HepG2 (cell line): ENCODE results near the gene FCRLA. TPM values are rescaled to one million over a fixed set of nuclear protein-coding genes. Genes with fewer than 3 reads are reported as not detected.

Experiments used
- ATAC-seq: fragments of 200-7000 bp; cut with Tn5 transposase; 3 replicates; pipeline ENCODE4 v1.9.1; 2020; ENCODE audit warnings: mild to moderate bottlenecking, moderate library complexity
- BruUV-seq: library from RNA; stranded (reverse); fragments of 400-500 nt; replicated peaks from 2 replicates; lab custom pipeline; 2021; lab: Mats Ljungman, UMichigan
- CTCF ChIA-PET: fragments of 300-600 bp; formaldehyde crosslinking; extraction: SDS; loops from one replicate; lab custom pipeline; 2021; ENCODE audit warnings: low total read pairs, inconsistent platforms, low intra/inter-chr PET ratio; lab: Yijun Ruan, JAX
- POLR2A ChIA-PET: fragments of 350-600 bp; sonication (Branson Sonifier 250); formaldehyde crosslinking; loops from one replicate; lab custom pipeline; 2020; ENCODE audit warnings: antibody characterized with exemption, inconsistent platforms; lab: Yijun Ruan, JAX
- DNase-seq: peaks from one replicate; pipeline ENCODE4 v3.0.0-alpha.2; 2015; ENCODE audit warnings: low spot score
- FAIRE-seq: peaks from 3 replicates; lab custom pipeline; 2011; peaks lifted over from hg19 to GRCh38; lab: Jason Lieb, UNC
- H2AFZ ChIP-seq: one replicate; pipeline ENCODE4 v1.6.1; 2011; ENCODE audit warnings: low read length, inconsistent platforms
- H3K27ac ChIP-seq: fragments of 300-600 bp; 3 replicates; pipeline ENCODE4 v1.8.0; 2011; ENCODE audit warnings: mixed run types, mild to moderate bottlenecking, mixed read lengths, low read length, inconsistent platforms; ENCODE audit not compliant: insufficient read depth; ENCODE audit errors: extremely low read length
- H3K27me3 ChIP-seq, 2 experiments: fragments of 200-600 bp in 1 of 2; 2 replicates in 1 of 2; 3 replicates in 1 of 2; pipeline versions ENCODE4 v1.6.0 to v1.8.0; 2011; ENCODE audit warnings: low read length in 2 of 2, mild to moderate bottlenecking in 2 of 2, moderate library complexity in 2 of 2, inconsistent platforms in 1 of 2; ENCODE audit not compliant: insufficient read depth in 2 of 2, control insufficient read depth in 1 of 2
- H3K36me3 ChIP-seq, 2 experiments: fragments of 200-600 bp in 1 of 2; replicated peaks in 1 of 2; 2 replicates in 1 of 2; 3 replicates in 1 of 2; pipeline versions ENCODE4 v1.5.1 to v1.8.0; 2011; ENCODE audit warnings: low read length in 2 of 2, inconsistent platforms in 1 of 2; ENCODE audit not compliant: insufficient read depth in 2 of 2, control insufficient read depth in 1 of 2
- H3K4me1 ChIP-seq: 2 replicates; pipeline ENCODE4 v1.5.1; 2012; ENCODE audit warnings: low read length, inconsistent platforms; ENCODE audit not compliant: insufficient read depth
- H3K4me2 ChIP-seq: 2 replicates; pipeline ENCODE4 v1.6.0; 2011; ENCODE audit warnings: low read depth, low read length, inconsistent platforms
- H3K4me3 ChIP-seq, 3 experiments: fragments of 200-600 bp in 1 of 3; sonication (generic), shearing (Covaris generic) in 1 of 3; replicated peaks in 1 of 3; 2 replicates each; pipeline ENCODE4 v1.5.1; 2011 to 2016; ENCODE audit warnings: low read length in 3 of 3, inconsistent platforms in 2 of 3, low read depth in 2 of 3, mild to moderate bottlenecking in 2 of 3, control low read depth in 1 of 3, mixed read lengths in 1 of 3; ENCODE audit not compliant: insufficient read depth in 1 of 3
- H3K79me2 ChIP-seq: one replicate; pipeline ENCODE4 v1.6.1; 2011; ENCODE audit warnings: low read length, inconsistent platforms; ENCODE audit not compliant: insufficient read depth
- H3K9ac ChIP-seq: 2 replicates; pipeline ENCODE4 v1.6.0; 2011; ENCODE audit warnings: mild to moderate bottlenecking, low read depth, low read length, inconsistent platforms; ENCODE audit not compliant: insufficient read depth
- H3K9me3 ChIP-seq: 2 replicates; pipeline ENCODE4 v1.5.1; 2012; ENCODE audit warnings: mild to moderate bottlenecking, low read length
- H4K20me1 ChIP-seq: 2 replicates; pipeline ENCODE4 v1.6.0; 2011; ENCODE audit warnings: inconsistent platforms, mild to moderate bottlenecking, low read length, moderate library complexity; ENCODE audit not compliant: insufficient read depth
- E2F2 ChIP-seq: sonication (generic); formaldehyde crosslinking; IDR thresholded peaks from 2 replicates; pipeline ENCODE4 v1.4.0; 2020; ENCODE audit warnings: missing genetic modification reagents, borderline replicate concordance
- ELK4 ChIP-seq: sonication (generic); formaldehyde crosslinking; IDR thresholded peaks from 2 replicates; pipeline ENCODE4 v1.9.0; 2021; ENCODE audit warnings: missing genetic modification reagents, borderline replicate concordance
- GATAD1 ChIP-seq: IDR thresholded peaks from 2 replicates; pipeline ENCODE4 v1.6.1; 2016; ENCODE audit warnings: missing genetic modification reagents, missing compliant biosample characterization
- HOXA5 ChIP-seq: sonication (generic); formaldehyde crosslinking; IDR thresholded peaks from 2 replicates; pipeline ENCODE4 v1.4.0; 2020; ENCODE audit warnings: missing genetic modification reagents
- IRF2 ChIP-seq: IDR thresholded peaks from 2 replicates; pipeline ENCODE4 v1.6.1; 2018; ENCODE audit warnings: missing genetic modification reagents, missing compliant biosample characterization
- IRX3 ChIP-seq: sonication (generic); formaldehyde crosslinking; IDR thresholded peaks from 2 replicates; pipeline ENCODE4 v1.8.1; 2023; ENCODE audit warnings: mild to moderate bottlenecking, low read depth, missing genetic modification reagents, borderline replicate concordance
- JDP2 ChIP-seq: sonication (generic); formaldehyde crosslinking; IDR thresholded peaks from 2 replicates; pipeline ENCODE4 v1.8.1; 2022; ENCODE audit warnings: missing genetic modification reagents, borderline replicate concordance
- KAT8 ChIP-seq: IDR thresholded peaks from 2 replicates; pipeline ENCODE4 v1.6.1; 2016; ENCODE audit warnings: missing genetic modification reagents, missing compliant biosample characterization
- NFE2L1 ChIP-seq: sonication (generic); formaldehyde crosslinking; IDR thresholded peaks from 2 replicates; pipeline ENCODE4 v1.4.0; 2020; ENCODE audit warnings: missing genetic modification reagents, mild to moderate bottlenecking, borderline replicate concordance
- PRDM4 ChIP-seq: sonication (generic); formaldehyde crosslinking; IDR thresholded peaks from 2 replicates; pipeline ENCODE4 v1.9.0; 2021; ENCODE audit warnings: missing genetic modification reagents, borderline replicate concordance
- PTBP1 ChIP-seq: fragments of 200-400 bp; formaldehyde crosslinking; IDR thresholded peaks from 2 replicates; pipeline ENCODE4 v1.6.1; 2018; ENCODE audit warnings: low read length, low read depth; ENCODE audit not compliant: poor library complexity, severe bottlenecking
- SOX6 ChIP-seq, 2 experiments: fragments of 450-650 bp in 1 of 2; sonication (generic) in 1 of 2; formaldehyde crosslinking in 1 of 2; IDR thresholded peaks; 2 replicates each; pipeline versions ENCODE4 v1.4.0 to v1.6.1; 2017 to 2020; ENCODE audit warnings: antibody characterized with exemption in 1 of 2, mild to moderate bottlenecking in 1 of 2, missing genetic modification reagents in 1 of 2
- SP4 ChIP-seq: sonication (generic); formaldehyde crosslinking; IDR thresholded peaks from 2 replicates; pipeline ENCODE4 v1.8.1; 2023; ENCODE audit warnings: mild to moderate bottlenecking, missing genetic modification reagents
- ZNF598 ChIP-seq: sonication (generic); formaldehyde crosslinking; IDR thresholded peaks from 2 replicates; pipeline ENCODE4 v1.5.1; 2020; ENCODE audit warnings: mild to moderate bottlenecking, missing genetic modification reagents, borderline replicate concordance
- ZNF670 ChIP-seq: sonication (generic); formaldehyde crosslinking; IDR thresholded peaks from 2 replicates; pipeline ENCODE4 v1.8.0; 2022; ENCODE audit warnings: mild to moderate bottlenecking, missing genetic modification reagents, borderline replicate concordance
- ZSCAN9 ChIP-seq: IDR thresholded peaks from 2 replicates; pipeline ENCODE4 v1.6.1; 2016; ENCODE audit warnings: borderline replicate concordance
- WGBS: methylation state at CpG from one replicate; pipeline ENCODE4 v1.1.6; 2017; ENCODE audit warnings: low lambda C conversion rate; 5-methylcytosine and 5-hydroxymethylcytosine counted together
- in situ Hi-C: cut with HindIII; loops from 2 replicates; pipeline ENCODE4 v1.10.0; 2017; ENCODE audit warnings: low pct_unique_long_range_greater_than_20kb; ENCODE audit not compliant: extremely low pct_ligation_motif_present
- intact Hi-C: fragments of 100-400 bp; cut with micrococcal nuclease; formaldehyde crosslinking; loops from one replicate; pipeline ENCODE4 v1.10.0; 2022; ENCODE audit not compliant: unreplicated experiment
- polyA plus RNA-seq, 8 experiments: library from polyadenylated mRNA; depleted of rRNA in 3 of 8; stranded (reverse) in 7 of 8; unstranded in 1 of 8; fragments of >200 nt; fragmentation: Illumina TruSeq in 4 of 8; extraction: Trizol in 4 of 8; gene quantifications; 2 replicates each; pipeline versions ENCODE4 v1.2.1 to v1.2.3, GENCODE V29; 2011 to 2016; ENCODE audit warnings: low read depth in 4 of 8, missing spikeins in 1 of 8, mixed read lengths in 1 of 8; ENCODE audit not compliant: insufficient read depth in 1 of 8
- total RNA-seq, 5 experiments: library from RNA; depleted of rRNA; stranded (reverse); fragments of >200 nt; fragmentation: Illumina TruSeq; extraction: Trizol; gene quantifications; 2 replicates each; pipeline ENCODE4 v1.2.3, GENCODE V29; 2016; ENCODE audit warnings: low read depth in 1 of 5

Gene FCRLA
- total and polyA plus RNA-seq, 2 of the 13 experiments (the other 11 are each of a cell fraction or from before 2014, with no cell fraction given) = not detected

GRCh38 chr1:161678500-161678899, 28.5 kb upstream of the FCRLA start:
- Histone ChIP-seq H4K20me1 (no peaks in the 10 kb centered on the region), H3K9ac (no peak overlapping the region), H3K36me3 (no peaks in the 10 kb centered on the region), H3K27me3 (peaks cover 0 to 6% of the 10 kb centered on the region in 2 experiments; a peak in 2 of 5 replicates), H3K4me1 (peaks cover 12% of the 10 kb centered on the region), H3K9me3 (no peaks in the 10 kb centered on the region), H3K27ac (no peak overlapping the region), H3K4me2 (no peak overlapping the region), H3K4me3 (no peak overlapping the region), H3K79me2 (no peaks in the 10 kb centered on the region), H2AFZ (no peak overlapping the region)
- WGBS = 48% methylated on average over 3 of the region's 3 CpGs
- in situ Hi-C loops (no loop called here), intact Hi-C loops (no loop called here)
- CTCF ChIA-PET = no interaction called here
- ATAC-seq (no peak), FAIRE-seq (no peak), DNase-seq (no peak)
- POLR2A ChIA-PET = no interaction called here
- TF ChIP-seq SP4 (CRISPR knock-in tag) (no peak), ZNF598 (CRISPR knock-in tag) (no peak), GATAD1 (CRISPR knock-in tag) (no peak), JDP2 (CRISPR knock-in tag) (no peak), HOXA5 (CRISPR knock-in tag) (no peak), NFE2L1 (CRISPR knock-in tag) (no peak), SOX6 (IDR thresholded peaks at IDR 0.05) (no peak), SOX6 (CRISPR knock-in tag; IDR thresholded peaks at IDR 0.05) (no peak), PRDM4 (no peak), IRF2 (CRISPR knock-in tag) (no peak), IRX3 (CRISPR knock-in tag) (no peak), ELK4 (CRISPR knock-in tag) (no peak), PTBP1 (no peak), KAT8 (CRISPR knock-in tag) (no peak), E2F2 (CRISPR knock-in tag) (no peak), ZSCAN9 (CRISPR knock-in tag) (no peak), ZNF670 (CRISPR knock-in tag) (no peak)
- no TSS peak for BruUV-seq
